ENCODE results near the gene DACH1.

The DACH1 gene

DNA sequence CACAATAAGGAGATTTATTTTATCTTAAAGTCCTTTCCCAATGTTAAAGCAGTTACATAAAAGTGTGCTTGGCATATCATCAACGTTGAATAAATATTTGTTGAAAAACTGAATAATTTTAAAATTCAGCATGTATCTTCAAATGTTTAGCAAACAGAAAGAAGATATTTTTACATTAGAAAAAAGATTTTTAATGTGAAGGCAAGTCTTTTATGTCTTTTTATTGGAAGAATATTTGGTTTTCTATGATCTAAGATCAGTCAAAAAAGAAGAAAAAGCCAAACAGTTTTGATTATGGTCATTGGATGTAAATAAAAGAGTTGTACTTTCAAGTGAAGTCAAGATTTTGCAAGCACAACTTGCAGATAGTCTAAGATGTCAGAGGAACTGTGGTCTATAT is 397.4 kb downstream of the DACH1 start:
- no peak for DNase-seq

DNA sequence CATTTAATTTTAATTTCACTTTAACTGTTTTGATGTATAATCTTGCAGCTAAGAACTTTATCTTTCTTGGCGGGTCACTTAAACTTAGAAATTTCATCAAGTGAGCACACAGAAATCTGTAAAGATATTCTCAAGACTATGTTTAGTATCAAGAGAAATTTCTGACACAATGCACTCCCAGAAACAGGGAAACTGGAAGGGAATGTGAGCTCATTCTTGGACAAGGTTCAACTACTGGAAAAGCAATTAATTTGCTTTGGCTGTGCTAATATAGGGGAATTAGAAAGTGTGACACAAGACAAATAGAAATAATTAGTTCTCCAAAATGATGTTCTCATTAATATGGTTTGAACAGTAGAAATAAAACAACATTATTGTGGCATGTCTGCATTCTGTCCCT is 402.3 kb downstream of the DACH1 start:
- DNase-seq, result no peak

DNA sequence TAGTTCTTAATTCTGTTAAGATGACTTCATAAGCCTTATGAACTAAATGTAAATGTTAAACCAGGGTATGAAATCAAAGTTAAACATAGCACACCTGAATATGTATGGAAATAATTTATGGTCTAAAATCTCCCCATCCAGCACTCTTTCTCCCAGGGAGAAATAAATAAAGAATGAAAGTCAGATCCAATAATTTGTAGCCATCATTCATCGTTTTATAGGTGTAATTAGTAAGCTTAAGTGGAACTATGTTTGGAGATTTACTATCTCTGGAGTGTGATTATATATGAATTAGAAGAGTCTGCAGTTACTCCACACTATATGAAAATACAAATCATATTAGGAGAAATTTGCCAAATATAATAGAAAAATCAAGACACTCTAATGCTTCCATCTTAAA is 405.1 kb downstream of the DACH1 start:
- peak; percentile 15 for DNase-seq

DNA sequence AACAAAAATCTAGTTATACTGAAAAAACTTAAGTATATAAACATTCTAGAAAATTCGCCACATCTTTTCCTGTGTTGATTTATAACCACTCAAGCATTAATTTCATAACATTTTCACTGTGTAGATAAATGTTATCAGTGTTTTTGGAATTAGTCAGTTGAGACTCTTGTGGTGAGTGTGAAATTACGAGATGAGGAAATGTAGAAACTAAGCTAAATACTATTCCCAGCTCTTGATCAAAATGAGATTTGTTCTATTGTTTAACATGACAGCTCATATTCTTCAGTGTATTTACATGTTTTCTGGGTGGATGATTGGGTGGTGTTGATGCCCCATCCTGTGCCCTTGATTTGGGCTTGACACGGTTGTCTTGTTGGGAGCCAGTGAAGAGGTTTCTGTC is 406.8 kb downstream of the DACH1 start:
- no peak for DNase-seq

DNA sequence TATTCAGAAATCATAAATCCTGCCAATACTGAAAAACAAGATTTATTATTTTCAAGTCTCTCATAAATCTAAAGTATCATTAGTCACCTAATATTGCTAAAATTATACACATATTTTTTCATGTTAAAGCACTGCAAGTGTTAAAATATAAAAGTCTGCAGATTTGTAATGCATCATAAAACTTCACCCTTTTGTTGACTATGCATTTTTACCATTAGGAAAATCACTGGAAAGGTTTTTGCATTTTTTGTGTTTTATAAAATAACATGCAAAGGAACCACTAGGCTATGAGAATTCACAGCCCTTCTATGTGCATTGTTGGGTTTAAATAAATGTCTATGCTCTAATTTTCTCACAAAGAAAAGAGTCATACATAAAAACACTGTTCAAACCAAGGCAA is 407.3 kb downstream of the DACH1 start:
- no peak for DNase-seq

DNA sequence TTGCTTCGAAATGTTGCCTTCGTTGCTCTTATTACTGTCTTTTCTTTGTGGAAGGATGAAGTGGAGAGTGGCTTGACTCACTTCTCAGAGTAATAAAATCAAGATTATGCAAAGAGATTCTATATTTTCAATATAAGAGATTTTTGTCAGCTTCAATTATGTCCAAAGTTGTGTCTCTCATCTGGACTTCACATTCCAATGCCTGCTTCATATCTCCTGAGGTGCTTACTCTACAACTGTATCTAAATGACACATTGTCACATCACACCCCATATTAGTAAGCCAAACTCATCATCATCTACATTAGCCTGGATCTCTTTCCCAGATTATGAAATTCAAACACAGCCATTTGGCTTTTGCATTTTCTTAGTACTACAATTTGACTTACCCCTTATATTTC is 409.4 kb downstream of the DACH1 start:
- DNase-seq, result no peak

DNA sequence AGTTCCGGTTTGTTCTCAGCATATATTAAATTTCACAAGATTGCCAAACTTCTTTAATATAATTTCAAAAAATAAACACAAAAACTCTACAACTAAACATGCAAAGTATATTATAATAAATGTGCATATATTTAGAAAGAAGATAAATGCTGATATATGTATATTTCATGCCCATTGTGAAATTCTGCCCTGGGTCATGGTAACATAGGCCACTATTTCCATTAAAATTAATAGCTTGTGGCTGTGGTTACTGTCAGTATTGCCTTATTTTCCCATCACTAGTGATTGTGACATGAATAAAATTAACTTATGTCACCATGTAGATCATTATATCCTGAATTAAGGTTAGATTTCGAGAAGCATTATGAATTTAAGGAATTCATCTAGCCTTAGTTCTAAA is 410.9 kb downstream of the DACH1 start:
- DNase-seq, result no peak

DNA sequence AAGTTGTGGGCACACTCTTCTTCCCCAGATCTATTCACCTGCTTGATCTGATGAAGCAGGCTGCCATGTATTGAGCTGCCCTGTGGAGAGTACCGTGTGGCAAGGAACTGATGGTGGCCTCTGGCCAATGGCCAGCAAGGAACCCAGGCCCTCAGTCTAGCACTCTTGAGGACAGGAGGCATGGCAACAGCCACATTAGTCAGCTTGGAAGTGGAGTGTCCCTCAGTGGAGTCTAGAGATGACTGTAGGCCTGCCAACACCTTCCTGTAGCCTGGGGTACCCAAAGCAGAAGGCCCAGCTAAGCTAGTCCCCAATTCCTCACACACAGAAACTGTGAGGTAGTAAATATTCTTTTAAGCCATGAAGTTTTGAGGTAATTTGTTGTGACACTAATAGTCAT is 412.5 kb downstream of the DACH1 start:
- no peak for DNase-seq

DNA sequence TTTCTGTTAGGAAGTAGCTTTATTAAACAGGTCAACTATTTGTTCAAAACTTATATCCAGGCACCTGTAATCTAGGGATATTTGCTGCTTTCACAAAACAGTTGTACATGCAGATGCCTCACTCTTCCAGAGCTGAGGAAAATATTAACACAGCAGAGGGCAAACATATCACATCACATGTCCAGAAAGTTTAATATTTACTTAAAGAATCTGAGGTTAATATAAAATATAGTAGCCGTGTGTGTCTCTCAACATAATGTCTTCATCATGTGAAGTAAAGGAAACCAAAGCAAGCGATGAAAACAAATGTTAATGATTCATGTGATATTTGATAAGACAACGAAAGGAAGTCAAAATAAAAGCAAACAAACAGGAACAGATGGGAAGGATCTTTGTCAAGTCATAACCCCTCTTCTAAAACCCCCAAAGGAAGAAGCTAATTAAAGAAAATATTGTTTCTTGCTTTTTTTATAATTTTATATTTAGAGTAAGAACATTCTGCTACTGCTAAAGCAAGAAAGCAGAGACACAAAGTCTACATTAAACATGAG is 418.8 kb downstream of the DACH1 start:
- DNase-seq, result no peak

DNA sequence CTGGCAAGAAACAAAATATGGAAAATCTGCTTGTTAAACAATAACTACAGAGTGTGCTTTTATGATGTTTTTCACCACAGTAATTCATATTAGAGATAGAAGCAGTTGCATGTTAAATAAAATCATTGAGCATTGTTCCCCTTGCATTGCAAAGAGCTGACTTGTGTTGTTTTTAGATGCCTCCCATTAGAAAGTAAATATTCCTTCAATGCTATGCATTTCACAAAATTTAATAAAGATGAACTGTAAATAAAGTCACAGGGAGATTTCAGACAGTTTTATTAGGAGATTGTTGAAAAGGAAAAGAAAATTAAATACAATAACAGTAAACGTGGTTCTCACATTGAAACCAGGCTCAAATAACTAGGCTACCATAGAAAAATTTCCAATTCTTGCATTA is 429.3 kb downstream of the DACH1 start:
- DNase-seq, result no peak

DNA sequence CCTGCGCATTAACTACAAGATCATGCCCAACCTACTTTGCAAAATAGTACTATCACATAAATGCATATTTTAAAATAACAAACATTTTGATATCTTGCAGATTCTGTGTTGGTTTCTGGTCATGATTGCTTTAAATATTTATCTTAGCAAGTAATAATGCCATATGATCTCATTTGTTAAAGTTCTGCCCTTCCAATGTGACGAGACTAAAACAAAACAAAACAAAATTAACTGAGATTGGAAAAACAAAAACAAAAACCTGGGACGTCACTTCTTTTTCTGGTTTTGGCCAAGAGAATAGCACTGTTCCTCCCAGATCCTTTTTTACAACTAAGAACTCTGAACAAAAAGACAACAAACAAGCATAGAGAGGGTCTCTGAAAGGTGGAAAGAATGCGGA is 436.3 kb downstream of the DACH1 start:
- no peak for DNase-seq

DNA sequence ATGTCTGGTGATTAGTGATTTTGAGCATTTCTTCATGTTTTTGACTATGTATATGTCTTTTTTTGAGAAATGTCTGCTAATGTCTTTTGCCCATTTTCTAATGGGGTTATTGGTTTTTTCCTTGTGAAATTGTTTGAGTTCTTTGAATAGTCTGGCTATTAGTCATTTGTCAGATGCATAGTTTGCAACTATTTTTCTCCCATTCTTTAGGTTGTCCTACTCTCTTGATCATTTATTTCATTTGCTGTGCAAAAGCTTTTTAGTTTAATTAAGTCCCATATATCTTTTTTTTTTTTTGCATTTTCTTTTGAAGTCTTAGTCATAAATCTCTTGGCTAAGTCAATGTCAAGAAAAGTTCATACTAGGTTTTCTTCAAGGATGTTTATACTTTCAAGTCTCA is 449.8 kb downstream of the DACH1 start:
- DNase-seq, result no peak

DNA sequence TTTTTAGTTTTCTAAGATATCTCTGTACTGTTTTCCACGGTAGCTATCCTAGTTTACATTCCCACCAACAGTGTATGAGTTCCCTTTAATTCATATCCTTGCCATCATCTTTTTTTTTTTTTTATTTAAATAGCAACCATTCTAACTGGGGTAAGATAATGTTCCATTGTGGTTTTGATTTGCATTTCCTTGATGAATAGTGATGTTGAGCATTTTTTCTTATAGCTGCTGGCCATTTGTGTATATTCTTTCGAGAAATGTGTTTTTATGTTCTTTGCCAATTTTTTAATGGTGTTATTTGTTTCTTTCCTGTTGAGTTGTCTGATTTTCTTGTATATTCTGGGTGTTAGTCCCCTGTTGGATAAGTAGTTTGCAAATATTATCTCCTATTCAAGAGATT is 454.8 kb downstream of the DACH1 start:
- DNase-seq, result no peak

DNA sequence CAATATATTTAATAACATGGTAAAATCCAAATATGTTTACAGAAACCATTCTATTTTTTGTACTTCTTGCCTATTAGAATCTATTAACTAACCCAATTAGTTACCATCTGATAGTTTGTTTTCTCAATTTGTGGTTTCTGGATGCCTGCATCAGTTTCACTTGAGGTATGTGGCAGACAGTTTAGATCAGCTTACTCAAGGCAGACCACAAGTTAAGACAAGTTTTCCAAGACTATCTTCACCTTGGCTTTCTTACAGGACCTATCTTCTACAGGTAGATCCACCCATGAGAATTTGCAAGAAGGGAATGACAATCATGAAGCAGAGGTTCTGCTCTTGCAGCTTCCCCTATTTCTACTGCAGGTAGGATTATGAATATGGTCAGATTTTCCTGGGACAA is 458.6 kb downstream of the DACH1 start:
- no peak for DNase-seq

DNA sequence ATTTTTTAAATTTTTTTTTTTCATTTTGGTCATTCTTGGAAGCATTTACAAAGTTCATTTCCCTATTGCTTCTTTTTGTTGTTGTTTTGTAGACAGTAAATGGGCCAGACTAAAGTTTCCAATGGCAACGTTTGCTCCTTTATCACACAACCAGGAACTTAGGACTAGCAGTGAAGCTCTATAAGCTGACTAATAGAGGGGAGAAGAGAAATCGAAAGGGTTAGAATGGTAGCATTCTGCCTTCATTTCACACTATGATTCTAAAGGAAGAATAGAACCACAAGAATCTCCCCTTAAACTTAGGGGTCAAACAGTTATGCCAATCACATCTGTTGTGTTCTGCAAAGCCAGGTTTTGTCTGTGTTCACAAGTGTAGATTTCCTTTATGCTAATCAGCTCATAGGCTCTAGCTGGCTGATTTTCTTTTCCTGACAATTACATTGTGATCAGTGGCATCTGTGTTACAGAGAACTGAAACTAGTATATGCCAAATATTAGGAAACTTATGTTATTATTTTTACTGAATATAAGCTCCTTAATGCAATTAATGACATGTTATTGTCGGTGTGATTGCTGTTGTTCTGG is 467.3 kb downstream of the DACH1 start:
- DNase-seq, result no peak

DNA sequence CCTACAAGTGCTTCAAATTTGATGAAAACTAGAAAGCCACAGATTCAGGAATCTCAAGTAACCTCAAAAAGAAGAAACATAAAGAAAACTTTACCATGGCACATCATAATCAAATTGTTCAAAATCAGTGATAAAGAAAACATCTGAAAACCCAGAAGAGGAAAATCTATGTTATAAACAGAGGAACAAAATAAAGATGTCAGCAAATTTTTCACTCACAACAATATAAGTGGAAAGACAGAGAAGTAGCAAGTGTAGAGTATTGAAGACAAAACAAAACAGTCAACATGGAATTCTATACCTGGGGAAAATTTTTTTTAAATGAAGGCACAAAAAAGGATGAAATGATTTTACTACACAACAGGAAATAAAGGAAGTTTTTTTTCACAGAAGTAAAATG is 470.9 kb downstream of the DACH1 start:
- no peak for DNase-seq

DNA sequence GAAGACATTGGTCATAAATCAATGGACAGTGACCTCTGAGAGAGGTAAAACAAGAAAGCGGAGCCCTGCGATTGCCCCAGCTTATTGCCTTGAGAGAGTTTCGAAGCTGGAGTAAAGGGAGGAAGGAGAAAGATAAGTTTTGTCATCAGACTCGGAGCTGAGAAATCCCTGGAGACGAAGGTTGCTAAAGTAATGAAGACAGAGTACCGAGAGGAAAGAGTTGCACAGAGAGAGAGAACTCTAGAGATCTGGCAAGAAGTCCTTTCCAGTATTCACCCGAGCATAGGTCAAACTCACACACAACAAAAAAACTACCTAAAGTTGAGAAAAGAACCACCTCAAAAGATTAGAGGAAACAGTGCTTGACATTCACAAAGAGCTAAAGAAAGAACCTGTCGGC is 472.0 kb downstream of the DACH1 start:
- no peak for DNase-seq

DNA sequence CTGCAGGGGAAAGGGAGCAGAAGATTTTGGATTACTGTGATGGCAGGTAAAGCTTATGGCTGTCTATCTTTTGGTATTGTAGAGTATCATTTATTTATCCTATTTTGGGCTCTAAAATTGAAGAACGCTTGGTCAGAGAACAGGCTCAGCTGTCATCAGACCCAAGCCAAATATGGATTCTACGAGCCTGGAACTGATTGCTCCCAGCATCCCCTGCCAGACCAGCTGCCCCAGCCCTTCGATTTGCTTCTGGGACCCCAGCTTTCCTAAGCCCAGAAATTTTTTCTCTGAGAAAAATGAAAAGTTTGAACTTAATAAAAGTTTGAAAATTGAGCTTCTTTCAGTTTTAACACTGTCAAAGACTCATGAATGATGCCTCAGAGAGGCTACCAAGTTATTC is 472.8 kb downstream of the DACH1 start:
- no peak for DNase-seq

Measured in NCI-H1105 treated with DMSO at 0.1 percent for 48 hours (cell line).